ENCODE data around the gene NOVA2.

Gene NOVA2

GRCh38 chr19:45990113-45990728 lies 16.6 kb upstream of the NOVA2 start:
- no peak for TF ChIP-seq CTCF (IDR thresholded peaks at IDR 0.05)

GRCh38 chr19:45985321-45985720 lies 11.7 kb upstream of the NOVA2 start:
- Histone ChIP-seq H3K27ac (no peak overlapping the region), H3K4me3 (no peak overlapping the region)
- no peak for TF ChIP-seq CTCF (IDR thresholded peaks at IDR 0.05)
- no peak for DNase-seq (ENCODE audit: low spot score)

More at GRCh38 chr19:45990113-45990728, 16.6 kb upstream of the NOVA2 start:
- no peak for DNase-seq (ENCODE audit: low spot score)
- Histone ChIP-seq H3K4me3 (no peak overlapping the region), H3K27ac (no peak overlapping the region)

- no peak overlapping the region for H3K4me3 ChIP-seq
- H3K27ac ChIP-seq = no peak overlapping the region
- TF ChIP-seq CTCF (IDR thresholded peaks at IDR 0.05) = no peak
- no peak for DNase-seq (ENCODE audit: low spot score)
Measured at GRCh38 chr19:45981350-45981749, 7.7 kb upstream of the NOVA2 start.

GRCh38 chr19:45978156-45978555 lies 4.5 kb upstream of the NOVA2 start:
- no peak for DNase-seq (ENCODE audit: low spot score)
- no peak overlapping the region for H3K27ac ChIP-seq
- TF ChIP-seq CTCF (IDR thresholded peaks at IDR 0.05) = no peak

GRCh38 chr19:45976178-45976577 lies 2.5 kb upstream of the NOVA2 start:
- TF ChIP-seq CTCF (IDR thresholded peaks at IDR 0.05) = no peak
- DNase-seq (ENCODE audit: low spot score) = no peak
- H3K4me3 ChIP-seq = no peak overlapping the region
- no peak overlapping the region for H3K27ac ChIP-seq

More at GRCh38 chr19:45978156-45978555, 4.5 kb upstream of the NOVA2 start:
- no peak overlapping the region for H3K4me3 ChIP-seq

DNA sequence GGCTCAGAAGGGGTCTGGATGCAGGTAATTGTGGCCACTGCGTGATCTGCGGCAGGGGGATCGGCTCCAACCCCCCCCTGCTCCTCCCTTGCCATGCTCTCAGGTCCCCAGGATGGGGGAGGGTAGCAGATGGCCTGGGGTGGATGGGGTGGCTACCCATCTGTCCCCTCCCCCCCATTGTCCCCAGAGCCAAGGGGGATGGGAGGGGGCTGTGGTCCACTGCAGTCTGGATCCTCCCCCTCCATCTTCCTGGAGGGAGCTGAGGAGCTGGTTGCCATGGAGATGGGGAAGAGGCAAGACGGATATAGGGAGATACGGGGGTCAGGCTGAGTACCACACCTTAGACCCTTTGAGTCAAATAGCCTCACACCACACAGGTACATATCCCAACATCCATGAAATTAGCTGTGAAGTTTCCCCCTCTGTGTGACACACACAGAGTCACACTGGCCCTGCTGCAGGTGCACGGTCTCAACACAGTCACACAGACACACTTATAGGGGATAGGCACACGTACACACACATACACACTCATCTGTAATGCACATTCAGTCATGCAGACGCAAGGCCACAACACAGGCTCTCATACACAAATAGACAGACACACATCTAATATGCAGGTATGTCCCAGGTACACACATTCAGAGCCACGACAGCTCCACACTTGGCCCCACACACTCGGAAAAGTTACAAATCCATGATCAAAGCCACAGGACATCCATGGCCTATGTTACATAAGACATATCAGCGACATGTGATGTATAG lies 1.8 kb upstream of the NOVA2 start:
- H3K4me3 ChIP-seq = no peak overlapping the region
- DNase-seq (ENCODE audit: low spot score) = no peak
- no peak overlapping the region for H3K27ac ChIP-seq
- TF ChIP-seq CTCF (IDR thresholded peaks at IDR 0.05) = no peak
